A673 (cell line): ENCODE measurements around the gene GADD45GIP1.
"Not testable (repeated sequence)": the region's sequence is repeated elsewhere in the genome, so short reads cannot be mapped to it uniquely, and the experiment has no call there.

Experiments
- EZH2 ChIP-seq: fragments of 200-600 bp; sonication (generic); IDR thresholded peaks from 2 replicates; pipeline ENCODE4 v1.6.1; 2017; ENCODE audit warnings: borderline replicate concordance, low read depth, mild to moderate bottlenecking, mixed read lengths, antibody characterized with exemption, low read length; ENCODE audit not compliant: poor library complexity, severe bottlenecking
- TF ChIP-seq, protein P1 (sequence below): fragments of 300-800, 200-600 bp; sonication (generic); conservative IDR thresholded peaks from 2 replicates; pipeline ENCODE4 v1.5.1; 2017; ENCODE audit warnings: low read depth, mild to moderate bottlenecking, antibody characterized with exemption, low read length, moderate library complexity, mixed read lengths

- TF ChIP-seq, protein P1, sequence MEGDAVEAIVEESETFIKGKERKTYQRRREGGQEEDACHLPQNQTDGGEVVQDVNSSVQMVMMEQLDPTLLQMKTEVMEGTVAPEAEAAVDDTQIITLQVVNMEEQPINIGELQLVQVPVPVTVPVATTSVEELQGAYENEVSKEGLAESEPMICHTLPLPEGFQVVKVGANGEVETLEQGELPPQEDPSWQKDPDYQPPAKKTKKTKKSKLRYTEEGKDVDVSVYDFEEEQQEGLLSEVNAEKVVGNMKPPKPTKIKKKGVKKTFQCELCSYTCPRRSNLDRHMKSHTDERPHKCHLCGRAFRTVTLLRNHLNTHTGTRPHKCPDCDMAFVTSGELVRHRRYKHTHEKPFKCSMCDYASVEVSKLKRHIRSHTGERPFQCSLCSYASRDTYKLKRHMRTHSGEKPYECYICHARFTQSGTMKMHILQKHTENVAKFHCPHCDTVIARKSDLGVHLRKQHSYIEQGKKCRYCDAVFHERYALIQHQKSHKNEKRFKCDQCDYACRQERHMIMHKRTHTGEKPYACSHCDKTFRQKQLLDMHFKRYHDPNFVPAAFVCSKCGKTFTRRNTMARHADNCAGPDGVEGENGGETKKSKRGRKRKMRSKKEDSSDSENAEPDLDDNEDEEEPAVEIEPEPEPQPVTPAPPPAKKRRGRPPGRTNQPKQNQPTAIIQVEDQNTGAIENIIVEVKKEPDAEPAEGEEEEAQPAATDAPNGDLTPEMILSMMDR = not testable (repeated sequence)
- not testable (repeated sequence) for TF ChIP-seq EZH2
Observed at GRCh38 chr19:12952050-12952449, 5.0 kb downstream of the GADD45GIP1 start.
